HG02870 (cell line): ENCODE data around the gene MLKL.
"Not testable (repeated sequence)": the region's sequence is repeated elsewhere in the genome, so short reads cannot be mapped to it uniquely, and the experiment has no call there.

Experiments
- ATAC-seq: cut with Tn5 transposase; IDR thresholded peaks from one replicate; pipeline ENCODE4 v1.9.1; 2021; ENCODE audit warnings: mild to moderate bottlenecking, moderate library complexity; ENCODE audit not compliant: unreplicated experiment

The MLKL gene

DNA sequence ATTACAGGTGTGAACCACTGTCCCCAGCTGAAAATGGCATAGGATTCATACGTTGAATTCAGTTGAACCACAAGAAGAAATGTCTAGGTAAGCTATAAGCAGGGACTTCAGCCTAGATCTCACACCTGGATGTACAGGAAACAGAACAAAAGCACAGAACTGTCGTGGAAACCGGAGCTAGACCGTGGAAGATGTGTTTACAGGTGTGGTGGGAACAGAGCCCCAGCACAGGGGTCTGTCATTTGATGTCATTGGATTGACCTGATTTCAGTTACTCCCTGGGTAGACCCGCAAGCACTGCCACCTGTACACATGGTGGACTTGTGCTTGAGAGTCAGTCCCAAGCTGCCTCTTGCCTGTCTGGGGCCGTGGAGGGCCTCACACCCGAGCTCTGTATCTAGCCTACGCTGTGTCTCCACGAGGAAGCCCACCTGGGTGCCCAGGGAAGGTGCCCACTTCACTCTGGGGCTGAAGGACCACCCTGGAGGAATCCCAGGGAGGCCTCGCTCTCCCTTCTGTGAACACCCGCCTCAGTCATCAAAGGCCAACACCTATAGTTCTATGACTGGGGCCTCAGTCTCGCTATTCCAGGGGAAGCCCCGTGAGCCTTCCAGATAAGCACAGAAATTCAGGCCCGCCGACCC lies 32.2 kb upstream of the MLKL start:
- no peak for ATAC-seq

DNA sequence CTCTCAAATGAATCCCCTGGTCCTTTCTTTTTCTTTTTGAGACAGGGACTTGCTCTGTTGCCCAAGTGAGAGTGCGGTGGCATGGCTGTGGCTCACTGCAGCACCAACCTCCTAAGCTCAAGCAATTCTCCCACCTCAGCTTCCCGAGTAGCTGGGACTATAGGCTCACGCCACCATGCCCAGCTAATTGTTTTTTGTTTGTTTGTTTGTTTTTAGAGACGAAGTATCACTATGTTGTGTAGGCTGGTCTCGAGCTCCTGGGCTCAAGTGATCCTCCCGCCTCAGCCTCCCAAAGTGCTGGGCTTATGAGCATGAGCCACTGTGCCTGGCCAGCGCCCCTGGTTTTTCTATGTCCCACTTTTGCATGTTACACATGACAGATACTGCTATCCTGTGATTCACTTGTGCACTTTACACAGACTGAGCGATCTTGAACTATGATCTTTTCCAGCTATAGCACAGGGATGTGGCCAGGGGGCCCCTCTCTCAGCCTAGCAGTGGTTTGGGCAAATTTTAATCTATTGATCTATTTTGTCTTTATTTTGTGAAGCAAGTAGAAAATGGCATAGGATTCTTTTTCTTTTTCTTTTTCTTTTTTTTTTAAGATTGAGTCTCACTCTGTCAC lies 31.3 kb upstream of the MLKL start:
- no peak for ATAC-seq

DNA sequence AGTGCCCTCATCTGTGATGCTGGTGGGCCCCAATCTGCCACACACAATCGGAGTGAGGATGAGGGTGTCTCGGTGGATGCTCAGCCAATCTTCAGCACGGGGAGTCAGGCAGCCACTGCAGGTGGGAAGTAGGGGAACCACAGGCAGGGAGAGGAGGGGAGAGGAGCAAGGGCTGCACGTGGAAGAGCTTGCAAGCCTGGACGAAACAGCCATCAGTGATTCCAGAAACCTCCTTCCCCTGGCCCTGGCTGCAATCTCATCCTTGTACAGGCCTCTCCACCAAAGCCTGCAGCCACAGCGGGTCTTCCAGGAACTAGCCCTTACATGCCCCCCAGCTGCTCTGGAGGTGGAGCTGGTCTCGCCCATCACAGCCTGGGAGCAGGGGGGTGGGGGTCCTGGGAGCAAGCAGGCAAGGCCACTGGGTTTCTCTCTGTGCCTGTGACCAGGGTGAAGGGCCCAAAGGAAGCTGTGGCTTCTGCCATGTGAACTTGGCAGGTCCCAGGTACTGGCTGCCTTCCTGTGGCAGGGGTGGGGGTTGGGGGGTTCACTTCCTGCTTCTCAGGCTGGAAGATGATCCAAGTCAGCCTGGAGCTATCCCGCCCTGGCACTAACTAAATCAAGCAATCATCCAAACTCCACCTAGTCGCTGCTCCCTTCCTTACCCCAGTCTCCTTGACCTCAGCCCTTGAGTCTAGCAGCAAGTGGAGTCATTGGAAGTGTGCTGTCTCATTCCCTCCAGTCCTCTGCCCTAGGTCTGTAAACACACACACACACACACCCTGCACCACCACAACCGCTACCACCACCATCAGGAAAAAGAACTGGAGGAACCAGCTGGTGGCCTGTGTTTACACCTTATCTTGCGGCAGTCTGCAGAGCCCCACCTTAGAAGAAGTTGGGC lies 29.4 kb upstream of the MLKL start:
- ATAC-seq = no peak

DNA sequence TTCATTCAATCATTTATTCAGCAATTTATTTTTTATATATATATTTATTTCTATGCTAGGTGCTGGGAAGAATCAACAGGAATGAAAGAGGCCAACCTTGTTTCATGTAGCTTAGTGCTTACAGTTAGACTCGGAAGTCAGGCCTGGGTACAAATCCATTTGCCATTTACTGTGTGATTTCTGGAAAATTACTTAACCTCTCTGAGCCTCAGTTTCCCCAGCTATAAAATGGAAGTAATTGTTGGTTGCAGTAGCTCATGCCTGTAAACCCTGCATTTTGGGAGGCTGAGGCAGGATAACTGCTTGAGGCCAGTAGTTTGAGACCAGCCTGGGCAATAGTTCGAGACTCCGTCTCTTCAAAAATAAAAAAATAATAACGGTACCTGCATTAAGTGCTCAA lies 27.2 kb upstream of the MLKL start:
- ATAC-seq = no peak

DNA sequence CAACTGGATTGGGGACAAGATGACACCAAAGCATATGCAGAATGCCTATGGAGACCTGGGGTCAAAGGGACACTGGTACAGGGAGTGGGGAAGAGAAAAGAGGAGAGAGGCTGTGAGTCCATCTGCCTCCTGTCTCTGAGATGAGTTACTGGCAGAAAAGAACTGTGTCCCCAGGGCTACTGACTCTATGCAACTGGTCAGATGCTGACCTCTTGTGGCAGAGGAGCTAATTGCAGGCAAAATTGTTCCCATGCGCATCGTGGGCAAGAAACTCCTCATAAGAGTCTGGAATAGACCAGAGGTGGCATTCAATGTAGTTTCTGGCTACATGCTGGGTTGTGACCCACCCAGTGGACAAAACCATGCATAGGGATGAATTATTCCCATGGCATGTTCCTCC lies 26.1 kb upstream of the MLKL start:
- no peak for ATAC-seq

DNA sequence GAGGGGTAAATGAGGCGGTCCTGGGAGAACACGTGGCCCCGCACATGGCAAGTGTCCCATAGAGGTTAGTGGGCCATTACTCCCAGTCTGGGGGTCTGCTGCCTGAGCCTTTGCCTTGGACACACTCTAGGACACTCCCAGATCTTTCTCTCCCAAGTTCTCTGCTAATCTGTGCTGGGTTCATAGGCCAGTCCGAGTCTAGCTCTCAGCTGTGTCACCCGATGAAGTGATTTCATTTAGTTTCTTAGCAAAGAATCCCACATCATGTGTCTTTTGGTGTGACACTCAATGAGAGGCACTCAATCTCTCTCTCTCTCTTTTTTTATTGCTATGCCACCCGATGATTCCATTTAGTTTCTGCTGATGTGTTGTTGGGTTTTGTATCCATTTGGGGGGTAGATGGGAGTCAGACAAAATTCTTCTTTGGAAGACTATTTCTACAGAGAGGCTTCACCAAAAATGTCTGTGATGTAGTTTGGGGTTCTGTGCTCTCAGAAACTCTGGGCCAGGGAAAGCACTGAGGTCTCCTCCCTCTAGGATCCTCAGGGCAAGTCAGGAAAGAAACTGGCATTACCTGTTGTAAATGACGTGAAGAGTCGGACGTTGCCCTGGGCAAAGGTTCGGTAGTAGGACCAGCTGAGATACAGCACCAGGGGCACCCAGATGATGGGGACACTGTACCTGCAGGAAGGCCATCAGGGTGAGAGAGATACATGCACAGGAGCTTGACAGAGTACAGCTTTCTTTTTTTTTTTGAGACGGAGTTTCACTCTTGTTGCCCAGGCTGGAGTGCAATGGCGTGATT lies 25.2 kb upstream of the MLKL start:
- ATAC-seq = no peak

DNA sequence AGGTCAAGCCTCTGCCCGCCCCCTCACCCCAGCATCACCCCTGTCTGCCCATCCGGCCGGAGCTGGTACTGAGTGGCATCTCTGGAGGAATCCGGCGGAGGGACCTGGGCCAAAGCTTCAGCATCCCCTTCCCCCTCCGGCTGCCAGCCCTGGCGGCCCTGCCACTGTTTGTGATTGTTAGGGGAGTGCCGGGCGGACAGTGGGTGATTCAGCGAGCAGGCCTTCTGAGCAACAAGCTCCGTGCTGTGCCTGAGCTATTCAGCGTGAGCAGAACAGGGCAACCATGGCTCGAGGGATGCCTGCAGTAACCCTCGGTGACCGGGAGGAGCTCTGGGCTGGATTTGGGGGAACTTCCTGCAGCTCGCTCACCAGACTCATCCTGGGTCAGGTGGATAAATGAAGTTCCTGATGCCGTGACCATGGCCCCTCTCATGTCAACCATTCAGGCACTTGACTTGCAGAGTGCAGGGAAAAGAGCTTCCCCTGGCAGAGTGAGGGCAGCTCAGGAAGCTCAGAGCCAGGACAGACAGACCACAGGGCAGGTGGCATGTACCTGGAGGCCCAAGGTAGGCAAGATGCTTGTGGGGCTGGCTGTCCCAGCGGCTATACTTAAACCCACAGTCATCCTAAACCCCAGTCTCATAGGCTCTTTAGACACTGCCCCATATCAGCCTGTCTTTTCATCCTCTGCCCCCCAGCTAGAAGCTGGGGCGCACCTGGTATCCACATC lies 24.3 kb upstream of the MLKL start:
- ATAC-seq = no peak

DNA sequence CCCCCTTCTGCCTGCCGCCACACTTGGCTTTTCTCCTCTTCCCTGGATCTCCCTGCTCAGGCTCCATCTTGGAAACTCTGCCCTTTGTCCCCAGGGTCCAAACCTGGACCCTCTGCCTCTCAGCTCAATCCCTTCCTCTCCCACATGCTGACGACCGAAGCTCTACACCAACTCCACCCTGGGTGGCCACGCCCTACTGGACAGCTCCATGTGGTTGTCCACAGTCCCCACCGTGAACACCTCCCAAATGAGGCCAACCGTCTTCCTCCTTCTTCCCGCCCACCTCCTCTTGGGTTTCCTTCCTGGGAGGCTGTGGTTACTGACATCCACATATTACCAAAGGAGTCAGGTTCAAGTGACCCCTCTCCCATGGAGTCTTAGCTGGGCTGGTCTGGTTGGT lies 22.6 kb upstream of the MLKL start:
- ATAC-seq = no peak

DNA sequence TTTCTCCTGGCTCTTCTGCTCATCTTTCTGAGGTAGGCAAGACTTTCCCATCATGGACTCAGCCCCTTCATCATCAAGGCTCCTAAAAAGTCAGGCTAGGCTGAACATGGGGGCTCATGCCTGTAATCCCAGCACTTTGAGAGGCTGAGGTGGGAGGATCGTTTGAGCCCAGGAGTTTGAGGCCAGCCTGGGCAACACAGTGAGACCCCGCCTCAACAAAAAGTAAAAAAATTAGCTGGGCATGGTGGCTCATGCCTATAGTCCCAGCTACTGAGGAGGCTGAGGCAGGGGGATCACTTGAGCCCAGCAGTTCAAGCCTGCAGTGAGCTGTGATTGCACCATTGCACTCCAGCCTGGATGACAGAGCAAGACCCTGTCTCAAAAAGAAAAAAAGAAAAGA lies 21.5 kb upstream of the MLKL start:
- ATAC-seq = not testable (repeated sequence)

DNA sequence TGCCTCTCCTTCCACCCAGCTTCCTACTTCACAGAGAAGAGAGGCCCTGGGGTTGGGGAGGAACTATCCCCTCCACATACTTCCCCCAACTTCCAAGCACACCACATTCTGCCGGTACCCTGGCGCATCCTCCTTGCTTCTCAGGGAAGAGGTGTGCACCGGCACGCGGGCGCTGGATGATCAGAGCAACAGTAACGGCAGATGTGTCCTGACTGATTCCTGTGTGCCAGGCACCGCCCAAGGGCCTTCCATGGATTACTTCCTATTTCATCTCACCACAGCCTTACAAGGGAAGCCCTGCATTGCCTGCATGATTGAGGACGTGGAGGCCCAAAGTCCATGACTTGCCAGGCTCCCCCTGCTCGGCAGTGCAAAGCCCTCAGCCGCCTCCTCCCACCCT lies 21.1 kb upstream of the MLKL start:
- ATAC-seq = no peak

DNA sequence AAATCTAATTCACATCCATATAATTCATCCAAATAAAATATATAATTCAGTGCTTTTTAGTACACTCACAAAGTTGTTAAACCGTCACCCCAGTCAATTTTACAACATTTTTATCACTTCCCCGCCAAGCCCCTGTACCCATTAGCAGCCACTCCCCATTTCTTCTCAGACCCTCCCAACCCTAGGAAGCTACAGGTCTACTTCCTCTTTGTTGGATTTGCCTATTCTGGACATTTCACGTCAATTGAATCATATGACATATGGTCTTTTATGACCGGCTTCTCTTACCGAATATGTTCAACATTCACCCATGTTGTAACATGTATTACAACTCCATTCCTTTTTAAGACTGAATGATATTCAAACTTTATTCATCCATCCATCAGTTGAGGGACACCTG lies 19.9 kb upstream of the MLKL start:
- ATAC-seq = no peak

DNA sequence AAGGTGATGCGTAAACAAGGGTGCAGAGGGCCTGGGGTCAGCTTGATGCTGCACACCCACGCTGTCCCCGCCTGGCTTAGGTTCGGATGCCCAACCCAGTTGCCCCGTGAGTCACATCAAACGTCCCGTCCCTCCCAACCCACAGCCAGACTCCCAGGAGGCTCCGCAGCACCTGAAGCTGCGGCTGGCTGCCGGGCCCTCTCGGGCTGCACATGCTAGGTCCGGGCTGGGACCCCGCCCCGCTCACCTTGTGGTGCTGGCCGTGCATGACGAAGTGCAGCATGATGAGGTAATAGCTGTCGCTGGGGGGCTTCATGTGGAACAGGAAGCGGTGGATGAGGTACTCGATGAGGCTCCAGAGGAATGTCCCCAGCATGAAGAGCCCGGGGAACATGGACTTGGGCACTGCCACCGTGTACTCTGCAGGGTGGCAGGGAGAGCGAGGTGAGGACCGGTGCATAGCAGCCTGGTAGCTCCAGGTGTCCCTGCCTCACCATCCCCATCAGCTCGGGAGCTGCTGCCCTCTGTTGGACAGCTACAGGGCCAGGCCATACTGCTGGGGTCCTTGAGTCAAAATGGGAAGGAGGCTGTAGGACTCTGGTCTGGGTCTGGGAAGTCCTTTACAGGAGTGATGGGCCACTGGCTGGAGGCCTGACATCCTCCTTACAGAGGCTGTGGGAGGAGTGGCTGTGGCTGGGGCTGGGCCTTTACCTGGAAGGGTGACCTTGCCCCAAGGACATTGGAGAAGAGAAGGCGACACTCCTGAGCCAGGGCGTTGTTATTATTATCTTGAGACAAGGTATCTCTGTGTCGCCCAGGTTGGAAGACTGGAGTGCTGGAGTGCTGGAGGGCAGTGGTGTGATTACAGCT lies 18.3 kb upstream of the MLKL start:
- ATAC-seq = no peak

DNA sequence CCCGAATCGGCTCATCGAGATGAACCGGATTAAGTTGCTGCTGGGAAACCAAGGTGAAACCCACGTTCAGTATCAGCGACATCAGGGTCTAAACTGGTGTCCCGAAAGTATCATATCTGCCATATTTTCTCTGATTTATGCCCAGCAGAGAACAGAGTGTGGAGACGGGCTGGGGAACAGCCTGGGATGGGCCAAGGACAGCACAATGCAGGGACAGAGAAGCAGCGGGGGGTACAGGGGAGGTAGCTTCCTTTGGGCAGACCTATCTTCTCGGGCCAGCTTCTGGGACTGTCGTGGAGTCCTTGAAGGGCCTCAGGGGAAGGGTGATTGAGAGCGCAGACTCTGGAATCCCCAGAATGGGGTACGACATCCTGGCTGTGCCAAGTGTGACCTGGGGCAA lies 17.5 kb upstream of the MLKL start:
- no peak for ATAC-seq

DNA sequence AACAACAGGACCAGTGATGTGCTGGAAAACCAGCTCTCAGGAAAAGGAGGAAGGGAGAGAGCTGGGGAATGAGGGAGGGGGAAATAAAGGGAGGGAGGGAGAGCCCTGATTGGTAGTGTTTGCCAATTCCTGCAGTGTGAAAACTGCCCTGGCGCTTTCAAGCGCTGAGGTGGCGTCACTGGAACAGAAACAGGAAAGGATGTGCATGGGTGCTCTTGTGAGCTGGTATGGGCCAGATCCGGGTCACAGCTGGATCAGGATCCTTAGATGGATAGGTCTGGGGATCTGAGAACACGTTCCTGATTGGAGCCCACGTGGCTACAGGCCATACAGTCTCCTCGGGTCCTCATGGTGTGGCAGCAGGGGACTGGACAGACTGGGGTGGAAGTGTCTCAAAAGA lies 16.7 kb upstream of the MLKL start:
- ATAC-seq = no peak

DNA sequence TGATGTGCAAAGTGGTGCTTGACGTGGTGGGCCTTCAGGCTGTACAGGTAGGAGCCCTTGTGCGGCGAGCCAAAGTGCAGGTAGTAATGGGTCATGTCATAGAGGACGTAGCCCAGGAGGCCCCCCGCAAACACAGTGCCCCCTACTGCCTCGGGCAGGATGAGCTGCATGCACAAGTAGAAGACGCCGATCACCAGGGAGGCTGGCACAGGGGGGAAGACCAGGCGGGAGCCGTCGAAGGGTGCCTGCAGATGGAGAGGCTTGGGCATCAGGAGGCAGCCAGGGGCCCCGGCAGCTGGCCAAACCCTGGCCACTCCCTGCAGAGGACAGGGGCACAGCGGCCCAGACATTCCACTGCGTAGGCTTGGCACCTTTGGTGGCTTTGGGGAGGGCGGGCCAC lies 15.7 kb upstream of the MLKL start:
- ATAC-seq = no peak

DNA sequence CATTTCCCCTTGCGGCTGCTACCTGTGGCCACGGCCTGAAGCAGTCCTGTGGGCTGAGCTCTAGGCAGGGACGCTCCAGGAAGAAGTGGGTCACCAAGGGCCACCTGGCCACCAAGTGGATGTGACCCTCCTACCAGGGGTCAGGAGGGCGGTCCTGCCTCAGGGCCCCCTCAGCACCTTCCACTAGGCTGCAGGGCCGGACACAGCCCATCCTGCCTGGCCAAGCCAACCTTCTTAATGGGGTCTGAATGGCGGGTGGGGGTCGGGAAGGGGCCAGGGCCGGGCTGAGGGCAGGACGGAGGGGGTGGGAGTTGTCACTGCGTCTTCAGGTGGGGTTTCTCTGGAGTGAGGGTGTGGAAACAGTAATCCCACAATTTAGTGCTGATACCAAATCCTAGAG lies 13.2 kb upstream of the MLKL start:
- ATAC-seq = no peak

DNA sequence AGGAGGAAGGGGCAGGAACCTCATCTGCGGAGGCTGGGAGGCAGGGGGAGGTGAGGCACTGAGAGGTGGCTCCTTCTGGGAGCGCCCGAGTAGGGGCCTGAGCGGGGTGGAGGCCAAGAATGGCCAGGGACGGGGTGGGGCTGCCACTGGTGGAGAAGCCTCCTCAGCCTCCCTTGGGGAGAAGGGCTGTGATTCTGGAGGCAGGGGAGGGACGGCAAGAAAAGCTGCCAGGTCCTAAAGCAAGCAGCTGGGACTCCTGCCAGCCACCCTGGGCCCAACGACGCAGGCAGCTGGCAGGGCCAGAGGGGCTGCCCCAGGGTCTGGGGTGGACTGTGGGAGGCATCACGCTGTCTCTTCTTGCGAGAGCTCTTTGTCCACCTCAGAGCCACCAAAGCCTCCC lies 12.7 kb upstream of the MLKL start:
- ATAC-seq = no peak

DNA sequence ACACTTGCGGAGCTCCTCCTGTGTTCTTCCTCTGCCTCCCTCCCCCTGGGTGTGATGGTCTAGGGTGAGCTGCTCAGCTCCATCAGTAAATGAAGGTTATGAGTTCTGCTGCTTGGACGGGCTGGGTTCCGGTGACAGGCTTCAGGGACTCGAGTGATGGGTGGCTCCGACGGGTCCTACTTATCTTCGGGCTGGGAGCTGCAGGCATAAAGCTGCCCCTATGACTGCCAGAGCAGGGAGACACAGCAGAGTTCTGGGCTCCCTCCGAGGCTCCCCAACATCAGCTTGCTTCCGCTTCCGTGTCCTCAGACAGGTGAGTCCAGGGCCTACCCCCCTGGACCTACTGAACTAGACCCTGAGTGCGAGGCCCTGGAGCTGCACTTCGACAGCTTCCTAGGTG lies 11.3 kb upstream of the MLKL start:
- no peak for ATAC-seq

DNA sequence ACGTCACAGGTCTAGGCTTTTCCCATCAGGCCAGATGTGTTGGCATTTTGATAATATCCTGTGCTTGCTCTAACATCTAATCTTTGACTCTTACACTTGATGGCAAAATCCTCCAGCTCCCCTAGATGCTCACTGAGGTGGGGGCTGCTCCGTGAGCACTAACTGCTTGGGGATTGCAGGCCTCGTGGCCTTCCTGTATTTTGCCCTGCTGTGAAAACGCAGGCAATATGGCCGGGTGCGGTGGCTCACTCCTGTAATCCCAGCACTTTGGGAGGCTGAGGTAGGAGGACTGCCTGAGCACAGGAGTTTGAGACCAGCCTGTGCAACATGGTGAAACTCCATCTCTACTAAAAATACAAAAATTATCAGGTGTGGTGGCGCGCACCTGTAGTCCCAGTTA lies 9.7 kb upstream of the MLKL start:
- ATAC-seq = no peak

DNA sequence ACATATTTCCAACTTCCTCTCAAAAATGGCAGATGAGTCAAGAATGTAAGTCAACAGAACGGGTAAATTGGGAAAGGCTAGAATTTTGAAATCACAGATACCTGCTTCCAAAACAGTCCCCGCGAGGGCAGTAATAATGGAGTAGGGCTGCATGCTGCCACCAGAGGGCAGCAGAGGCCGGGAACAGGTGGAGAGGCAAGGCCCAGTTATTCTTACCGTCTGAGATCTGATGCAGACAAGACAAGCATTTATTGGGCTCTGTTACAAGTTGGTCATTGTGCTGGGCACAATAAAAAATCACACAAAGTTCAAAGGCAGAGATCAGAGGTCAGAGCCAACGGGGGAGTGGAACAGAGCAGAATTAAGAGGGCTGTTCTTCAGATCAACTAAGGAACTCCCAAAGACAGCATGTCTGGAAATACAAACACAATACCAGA lies 8.8 kb upstream of the MLKL start:
- no peak for ATAC-seq
